Kidney (tissue), 14 donors: Measurements from ENCODE around the gene FYB2. TPM values are rescaled to one million over a fixed set of nuclear protein-coding genes. Genes with fewer than 3 reads are reported as not detected.

ENCODE experiments used
- DNase-seq, 5 donors: peaks; one replicate each; pipeline ENCODE4 v3.0.0-alpha.2; 2013 to 2020
- FAIRE-seq: peaks from 2 replicates; lab custom pipeline; 2012; peaks lifted over from hg19 to GRCh38; lab: Jason Lieb, UNC
- H3K27ac ChIP-seq, 2 donors: one replicate each; pipeline ENCODE4 v1.7.0; 2013; ENCODE audit warnings: low read depth in 2 of 2, low read length in 2 of 2, inconsistent platforms in 1 of 2
- H3K27me3 ChIP-seq: one replicate; pipeline ENCODE4 v1.7.1; 2013; ENCODE audit warnings: low read length, inconsistent platforms; ENCODE audit not compliant: control insufficient read depth, insufficient read depth
- H3K36me3 ChIP-seq, 3 donors: one replicate each; pipeline versions ENCODE4 v1.7.0 to v1.7.1; 2013; ENCODE audit warnings: low read length in 3 of 3, control low read depth in 1 of 3, inconsistent platforms in 1 of 3; ENCODE audit not compliant: insufficient read depth in 3 of 3, control insufficient read depth in 2 of 3
- H3K4me1 ChIP-seq, 3 donors: one replicate each; pipeline versions ENCODE4 v1.7.0 to v1.7.1; 2013; ENCODE audit warnings: low read length in 3 of 3, inconsistent platforms in 1 of 3, low read depth in 1 of 3; ENCODE audit not compliant: control insufficient read depth in 2 of 3, insufficient read depth in 2 of 3
- H3K4me3 ChIP-seq, 3 donors: one replicate each; pipeline versions ENCODE4 v1.7.0 to v1.8.1; 2013; ENCODE audit warnings: low read length in 3 of 3, control low read depth in 1 of 3, inconsistent platforms in 1 of 3
- H3K9ac ChIP-seq, 3 donors: one replicate each; pipeline versions ENCODE4 v1.7.0 to v1.7.1; 2013; ENCODE audit warnings: low read length in 3 of 3, control low read depth in 1 of 3, inconsistent platforms in 1 of 3
- H3K9me3 ChIP-seq, 3 donors: one replicate each; pipeline versions ENCODE4 v1.7.0 to v1.7.1; 2013; ENCODE audit warnings: low read length in 3 of 3, control low read depth in 1 of 3, inconsistent platforms in 1 of 3; ENCODE audit not compliant: control insufficient read depth in 2 of 3, insufficient read depth in 1 of 3
- intact Hi-C: fragments of 100-400 bp; cut with DNase I; formaldehyde crosslinking; loops from one replicate; pipeline ENCODE4 v1.11.1; 2022
- polyA plus RNA-seq: library from polyadenylated mRNA; stranded (reverse); fragments of 350-450 nt; fragmentation: Illumina TruSeq; extraction: RNeasy Lipid Tissue Mini Kit (QIAGEN cat#74804); gene quantifications from one replicate; pipeline ENCODE4 v1.2.3, GENCODE V29; 2014; ENCODE audit warnings: low read depth, low replicate concordance; ENCODE audit not compliant: insufficient read depth
- total RNA-seq: library from RNA; stranded (reverse); fragmentation: NEBNext Ultra II Directional; extraction: Animal tissue kit (Norgen Biotek cat#: 25700); gene quantifications from one replicate; pipeline ENCODE4 v1.2.1, GENCODE V29; 2021
- TF ChIP-seq, protein P1 (sequence below): IDR thresholded peaks from 3 replicates; pipeline ENCODE4 v1.5.1; 2012; ENCODE audit warnings: mild to moderate bottlenecking, moderate library complexity, borderline replicate concordance; ENCODE audit not compliant: insufficient read depth; ENCODE audit errors: extremely low read depth
- donor health status: control.
- donor health status: control.
- donor health status: control.
- donor health status: control.
- donor health status: control.
- donor health status: DM: yes; HTN: yes; CAD: no.
- donor health status: Normal renal cell carcinoma (clear cell type).

The FYB2 gene
- total and polyA plus RNA-seq, 2 donors from 2014 or later = 5.5 to 7.9 TPM

DNA sequence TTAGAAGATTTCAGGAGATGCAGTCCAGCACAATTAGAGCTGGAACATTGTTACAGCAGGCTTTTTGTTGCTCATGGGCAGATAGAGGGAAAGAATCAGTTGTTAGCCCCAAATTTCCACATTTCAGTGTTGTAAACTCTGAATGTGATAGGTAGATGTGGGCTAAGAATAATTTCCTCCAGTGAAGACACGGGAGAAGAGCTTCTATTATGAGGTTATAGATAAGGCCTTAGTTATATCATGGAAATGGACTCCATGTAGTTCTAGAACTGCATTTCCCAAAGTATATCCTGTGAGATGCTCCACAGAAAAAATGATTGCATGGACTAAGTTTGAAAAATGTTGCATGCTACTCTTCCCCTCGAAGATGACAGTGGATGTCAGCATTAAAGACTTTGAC lies 109.2 kb downstream of the FYB2 start:
- H3K27me3 ChIP-seq = no peaks in the 10 kb centered on the region
- no peak for FAIRE-seq

DNA sequence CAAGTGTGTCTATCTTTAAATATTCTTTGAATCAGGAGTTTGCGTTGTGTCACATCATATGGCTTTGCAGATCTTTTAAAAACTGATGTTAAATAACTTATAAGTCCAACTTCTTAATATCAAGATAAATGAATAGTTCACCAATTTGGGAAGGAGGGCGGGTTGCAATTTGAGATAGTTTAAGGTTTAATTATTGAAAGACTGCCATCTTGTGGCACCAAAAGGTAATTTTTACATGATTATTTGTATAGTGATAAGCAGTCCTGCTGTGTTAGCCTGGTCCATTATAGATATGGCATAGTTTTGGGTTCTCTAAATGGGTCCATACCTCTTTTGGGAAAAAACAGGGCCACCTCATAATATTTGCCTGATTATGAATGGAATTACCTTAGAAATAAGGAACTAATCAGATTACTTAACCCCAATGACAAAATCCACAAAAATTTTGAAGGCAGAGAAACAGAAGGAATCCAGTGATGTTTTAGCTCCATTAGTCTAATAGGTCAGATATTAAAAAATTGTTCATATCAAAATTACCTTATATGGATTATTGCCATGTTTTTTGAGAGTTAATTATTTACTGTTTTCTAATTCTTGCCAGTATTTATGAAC lies 109.8 kb downstream of the FYB2 start:
- Histone ChIP-seq H3K9ac (no peak overlapping the region), H3K4me1 (peaks cover 0 to 5% (median 0%) of the 10 kb centered on the region in 3 donors), H3K27me3 (no peaks in the 10 kb centered on the region), H3K36me3 (peaks cover 0 to 6% (median 3%) of the 10 kb centered on the region in 3 donors), H3K9me3 (no peaks in the 10 kb centered on the region), H3K27ac (no peak overlapping the region), H3K4me3 (no peak overlapping the region)
- TF ChIP-seq, protein P1, sequence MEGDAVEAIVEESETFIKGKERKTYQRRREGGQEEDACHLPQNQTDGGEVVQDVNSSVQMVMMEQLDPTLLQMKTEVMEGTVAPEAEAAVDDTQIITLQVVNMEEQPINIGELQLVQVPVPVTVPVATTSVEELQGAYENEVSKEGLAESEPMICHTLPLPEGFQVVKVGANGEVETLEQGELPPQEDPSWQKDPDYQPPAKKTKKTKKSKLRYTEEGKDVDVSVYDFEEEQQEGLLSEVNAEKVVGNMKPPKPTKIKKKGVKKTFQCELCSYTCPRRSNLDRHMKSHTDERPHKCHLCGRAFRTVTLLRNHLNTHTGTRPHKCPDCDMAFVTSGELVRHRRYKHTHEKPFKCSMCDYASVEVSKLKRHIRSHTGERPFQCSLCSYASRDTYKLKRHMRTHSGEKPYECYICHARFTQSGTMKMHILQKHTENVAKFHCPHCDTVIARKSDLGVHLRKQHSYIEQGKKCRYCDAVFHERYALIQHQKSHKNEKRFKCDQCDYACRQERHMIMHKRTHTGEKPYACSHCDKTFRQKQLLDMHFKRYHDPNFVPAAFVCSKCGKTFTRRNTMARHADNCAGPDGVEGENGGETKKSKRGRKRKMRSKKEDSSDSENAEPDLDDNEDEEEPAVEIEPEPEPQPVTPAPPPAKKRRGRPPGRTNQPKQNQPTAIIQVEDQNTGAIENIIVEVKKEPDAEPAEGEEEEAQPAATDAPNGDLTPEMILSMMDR = peak; percentile 54
- intact Hi-C loops = no loop called here
- DNase-seq (peak in 2 of 5 donors; percentile 68 to 76), FAIRE-seq (peak; percentile 98)

More for the DNA sequence above, 109.2 kb downstream of the FYB2 start:
- Histone ChIP-seq H3K27ac (no peak overlapping the region), H3K9me3 (no peaks in the 10 kb centered on the region), H3K9ac (no peak overlapping the region), H3K4me1 (peaks cover 0 to 5% (median 0%) of the 10 kb centered on the region in 3 donors), H3K36me3 (peaks cover 0 to 6% (median 0%) of the 10 kb centered on the region in 3 donors), H3K4me3 (no peak overlapping the region)
- TF ChIP-seq, protein P1 = no peak
- DNase-seq = no peak
- intact Hi-C loops = no loop called here

DNA sequence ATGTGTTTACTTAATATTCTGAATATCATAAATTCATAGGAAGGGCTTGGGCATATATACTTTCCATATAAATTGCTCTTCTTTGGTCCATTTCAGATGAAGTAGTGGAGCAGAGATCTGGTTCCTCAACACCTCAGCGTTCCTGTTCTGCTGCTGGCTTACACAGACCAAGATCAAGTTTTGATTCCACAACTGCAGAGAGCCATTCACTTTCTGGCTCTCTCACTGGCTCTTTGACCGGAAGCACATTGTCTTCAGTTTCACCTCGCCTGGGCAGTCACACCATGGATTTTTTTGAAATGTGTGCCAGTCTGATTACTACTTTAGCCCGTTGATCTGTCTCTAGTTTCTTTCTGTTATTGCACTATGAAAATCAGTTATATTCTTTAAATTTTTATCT lies 111.8 kb downstream of the FYB2 start:
- Histone ChIP-seq H3K36me3 (peaks cover 0 to 11% (median 3%) of the 10 kb centered on the region in 3 donors), H3K9ac (no peak overlapping the region), H3K4me3 (no peak overlapping the region), H3K9me3 (peaks cover 0 to 4% (median 0%) of the 10 kb centered on the region in 3 donors), H3K27ac (no peak overlapping the region), H3K4me1 (peaks cover 0 to 5% (median 0%) of the 10 kb centered on the region in 3 donors), H3K27me3 (no peaks in the 10 kb centered on the region)
- intact Hi-C loops = no loop called here
- FAIRE-seq = no peak
- TF ChIP-seq, protein P1 = no peak
- DNase-seq = no peak
